ENCODE measurements around the gene TPP1.

- TF ChIP-seq CTCF (IDR thresholded peaks at IDR 0.05) (no peak), POLR2A (IDR thresholded peaks at IDR 0.05) (peak; percentile 73 to 86)
Measured at GRCh38 chr11:6603287-6604080, 15.7 kb downstream of the TPP1 start, which contains the start of the genes ILK and RRP8.
